Esophagus squamous epithelium (tissue), 4 donors: ENCODE results near the gene SPINK6.

Experiments used
- CTCF ChIP-seq, 6 experiments: fragments of 450-650 bp in 4 of 6; fragments of 200-600 bp in 2 of 6; sonication (generic) in 2 of 6; IDR thresholded peaks; one replicate each; pipeline ENCODE4 v1.5.1; 2016 to 2019; ENCODE audit warnings: antibody characterized with exemption in 6 of 6, mild to moderate bottlenecking in 4 of 6, moderate library complexity in 4 of 6
- POLR2A ChIP-seq, 4 donors: fragments of 450-650 bp; IDR thresholded peaks; one replicate each; pipeline ENCODE4 v1.6.1; 2017; ENCODE audit warnings: antibody characterized with exemption in 4 of 4, mild to moderate bottlenecking in 4 of 4, moderate library complexity in 3 of 4

- TF ChIP-seq CTCF (IDR thresholded peaks at IDR 0.05) (no peak), POLR2A (IDR thresholded peaks at IDR 0.05) (no peak)
Measured at GRCh38 chr5:148205044-148205806, 2.4 kb downstream of the SPINK6 start.
